Caco-2 (cell line): ENCODE results near the gene CTTNBP2. TPM values are rescaled to one million over a fixed set of nuclear protein-coding genes. Genes with fewer than 3 reads are reported as not detected.
A peak's percentile ranks its signal among the peaks of the same experiment; 100 is the strongest.

ENCODE experiments used
- BruUV-seq: library from RNA; stranded (reverse); fragments of 400-500 nt; replicated peaks from 2 replicates; lab custom pipeline; 2021; lab: Mats Ljungman, UMichigan
- CTCF ChIA-PET: fragments of 300-600 bp; sonication (Branson Sonifier 250); formaldehyde crosslinking; loops from one replicate; lab custom pipeline; 2022; ENCODE audit warnings: antibody characterized with exemption; lab: Charles Lee
- POLR2A ChIA-PET: fragments of 300-600 bp; sonication (Branson Sonifier 250); formaldehyde crosslinking; loops from one replicate; lab custom pipeline; 2022; ENCODE audit warnings: antibody characterized with exemption; lab: Charles Lee
- DNase-seq, 2 experiments: peaks; one replicate each; pipeline versions ENCODE4 v3.0.0 to v3.0.0-alpha.2; 2020 to 2022
- H3K27me3 ChIP-seq: replicated peaks from 2 replicates; pipeline ENCODE4 v1.6.0; 2011; ENCODE audit warnings: low read length; ENCODE audit not compliant: control insufficient read depth, insufficient read depth
- H3K36me3 ChIP-seq: 2 replicates; pipeline ENCODE4 v1.5.1; 2011; ENCODE audit warnings: low read length; ENCODE audit not compliant: control insufficient read depth, insufficient read depth
- H3K4me1 ChIP-seq: fragments of 250-450 bp; sonication (Bioruptor Pico); 2 replicates; pipeline ENCODE4 v1.5.1; 2020; ENCODE audit warnings: mild to moderate bottlenecking
- H3K4me3 ChIP-seq: 2 replicates; pipeline ENCODE4 v1.5.1; 2011; ENCODE audit warnings: low read depth, mild to moderate bottlenecking, control low read depth, low read length
- H3K9me3 ChIP-seq: fragments of 250-450 bp; sonication (Bioruptor Pico); 2 replicates; pipeline ENCODE4 v1.5.1; 2020; ENCODE audit warnings: mild to moderate bottlenecking, moderate library complexity
- H3K27ac Mint-ChIP-seq: one replicate; pipeline ENCODE4 v1.8.0; 2022; ENCODE audit warnings: mixed read lengths; ENCODE audit not compliant: unreplicated experiment
- H3K27me3 Mint-ChIP-seq: one replicate; pipeline ENCODE4 v1.8.0; 2022; ENCODE audit warnings: mixed read lengths; ENCODE audit not compliant: insufficient read depth, unreplicated experiment
- H3K36me3 Mint-ChIP-seq: one replicate; pipeline ENCODE4 v1.8.0; 2022; ENCODE audit warnings: mild to moderate bottlenecking, mixed read lengths; ENCODE audit not compliant: insufficient read depth, unreplicated experiment
- H3K4me1 Mint-ChIP-seq: one replicate; pipeline ENCODE4 v1.8.0; 2022; ENCODE audit warnings: low read depth, mixed read lengths; ENCODE audit not compliant: unreplicated experiment
- H3K4me3 Mint-ChIP-seq: one replicate; pipeline ENCODE4 v1.8.0; 2022; ENCODE audit warnings: mild to moderate bottlenecking, moderate library complexity, mixed read lengths; ENCODE audit not compliant: unreplicated experiment
- H3K9me3 Mint-ChIP-seq: one replicate; pipeline ENCODE4 v1.8.0; 2022; ENCODE audit warnings: mixed read lengths; ENCODE audit not compliant: unreplicated experiment
- intact Hi-C: fragments of 100-400 bp; cut with micrococcal nuclease; formaldehyde crosslinking; loops from one replicate; pipeline ENCODE4 v1.10.0; 2022; ENCODE audit not compliant: unreplicated experiment
- total RNA-seq: library from RNA; stranded (reverse); gene quantifications from 2 replicates; pipeline ENCODE4 v1.2.3, GENCODE V29; 2022
- TF ChIP-seq, protein P1 (sequence below), 2 experiments: fragments of 200-600 bp in 1 of 2; IDR thresholded peaks; 1 replicate in 1 of 2; 2 replicates in 1 of 2; pipeline versions ENCODE4 v1.5.1 to v1.8.0; 2011 to 2022; ENCODE audit warnings: antibody characterized with exemption in 1 of 2, control low read depth in 1 of 2, inconsistent platforms in 1 of 2, low read depth in 1 of 2, low read length in 1 of 2, mild to moderate bottlenecking in 1 of 2, moderate library complexity in 1 of 2; ENCODE audit not compliant: insufficient read depth in 1 of 2, severe bottlenecking in 1 of 2, unreplicated experiment in 1 of 2

Gene CTTNBP2
- total RNA-seq, 1 experiment from 2014 or later = 3.2 TPM

DNA sequence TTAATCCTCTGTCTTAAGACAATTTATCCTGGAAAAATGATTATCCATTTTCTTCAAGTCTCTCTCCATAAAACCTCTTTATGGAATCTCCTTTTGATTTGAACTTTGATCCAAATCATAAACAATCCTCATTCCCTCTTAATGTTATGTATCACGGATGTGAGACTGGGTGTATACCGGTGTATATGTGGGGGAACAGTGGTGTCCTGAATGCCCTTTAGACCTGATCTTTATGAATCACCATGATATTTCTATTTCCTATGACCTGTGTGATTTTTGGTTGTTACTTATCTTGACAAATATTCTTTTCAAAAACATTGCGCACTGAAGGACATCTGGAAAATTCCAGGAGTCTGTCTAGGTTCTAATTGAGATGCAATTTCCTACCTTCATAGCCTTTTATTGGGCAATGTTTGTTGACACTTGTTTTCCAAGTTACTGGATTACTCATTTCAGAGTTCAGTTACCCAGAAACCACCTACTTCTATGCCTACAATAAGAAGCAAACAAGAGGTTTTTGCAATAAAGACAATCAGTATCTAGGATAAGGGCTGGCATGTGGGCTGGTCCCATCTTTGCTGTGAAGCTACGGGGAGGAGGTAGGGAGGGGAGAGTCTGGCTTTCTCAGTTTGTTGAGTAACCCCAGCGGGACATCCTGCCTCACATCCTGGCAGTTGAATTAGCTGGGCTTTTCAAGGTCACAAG, 190.4 kb downstream of the CTTNBP2 start:
- intact Hi-C loops = loop anchor here (1.0 to 2.0 kb wide), 4 partner anchors 11 to 94 kb away; no protein-coding TSS in a partner anchor
- H3K4me3 ChIP-seq = no peak overlapping the region
- Mint-ChIP-seq H3K36me3 (peaks cover 5% of the 10 kb centered on the region), H3K4me3 (no peak overlapping the region), H3K27ac (peak overlapping the region; percentile 67), H3K27me3 (no peaks in the 10 kb centered on the region), H3K4me1 (peaks cover 17% of the 10 kb centered on the region), H3K9me3 (no peaks in the 10 kb centered on the region)
- H3K9me3 ChIP-seq = no peaks in the 10 kb centered on the region
- POLR2A ChIA-PET = interaction anchor here (1.0 kb wide), 1 partner anchor 33 kb away, joined by 3 read pairs; no protein-coding TSS in a partner anchor
- CTCF ChIA-PET = interaction anchor here (0.5 to 0.9 kb wide), 2 partner anchors 8 to 15 kb away, joined by 3 read pairs; no protein-coding TSS in a partner anchor
- peak; percentile 85 to 89 for DNase-seq
- no peaks in the 10 kb centered on the region for H3K27me3 ChIP-seq
- peaks cover 54% of the 10 kb centered on the region for H3K4me1 ChIP-seq
- no TSS peak for BruUV-seq
- H3K36me3 ChIP-seq = no peaks in the 10 kb centered on the region
- TF ChIP-seq, protein P1, sequence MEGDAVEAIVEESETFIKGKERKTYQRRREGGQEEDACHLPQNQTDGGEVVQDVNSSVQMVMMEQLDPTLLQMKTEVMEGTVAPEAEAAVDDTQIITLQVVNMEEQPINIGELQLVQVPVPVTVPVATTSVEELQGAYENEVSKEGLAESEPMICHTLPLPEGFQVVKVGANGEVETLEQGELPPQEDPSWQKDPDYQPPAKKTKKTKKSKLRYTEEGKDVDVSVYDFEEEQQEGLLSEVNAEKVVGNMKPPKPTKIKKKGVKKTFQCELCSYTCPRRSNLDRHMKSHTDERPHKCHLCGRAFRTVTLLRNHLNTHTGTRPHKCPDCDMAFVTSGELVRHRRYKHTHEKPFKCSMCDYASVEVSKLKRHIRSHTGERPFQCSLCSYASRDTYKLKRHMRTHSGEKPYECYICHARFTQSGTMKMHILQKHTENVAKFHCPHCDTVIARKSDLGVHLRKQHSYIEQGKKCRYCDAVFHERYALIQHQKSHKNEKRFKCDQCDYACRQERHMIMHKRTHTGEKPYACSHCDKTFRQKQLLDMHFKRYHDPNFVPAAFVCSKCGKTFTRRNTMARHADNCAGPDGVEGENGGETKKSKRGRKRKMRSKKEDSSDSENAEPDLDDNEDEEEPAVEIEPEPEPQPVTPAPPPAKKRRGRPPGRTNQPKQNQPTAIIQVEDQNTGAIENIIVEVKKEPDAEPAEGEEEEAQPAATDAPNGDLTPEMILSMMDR (IDR thresholded peaks at IDR 0.05; ENCODE audit: insufficient read depth in 1 of 2, low read depth in 1 of 2, low read length in 1 of 2, severe bottlenecking in 1 of 2, unreplicated experiment in 1 of 2) = no peak

DNA sequence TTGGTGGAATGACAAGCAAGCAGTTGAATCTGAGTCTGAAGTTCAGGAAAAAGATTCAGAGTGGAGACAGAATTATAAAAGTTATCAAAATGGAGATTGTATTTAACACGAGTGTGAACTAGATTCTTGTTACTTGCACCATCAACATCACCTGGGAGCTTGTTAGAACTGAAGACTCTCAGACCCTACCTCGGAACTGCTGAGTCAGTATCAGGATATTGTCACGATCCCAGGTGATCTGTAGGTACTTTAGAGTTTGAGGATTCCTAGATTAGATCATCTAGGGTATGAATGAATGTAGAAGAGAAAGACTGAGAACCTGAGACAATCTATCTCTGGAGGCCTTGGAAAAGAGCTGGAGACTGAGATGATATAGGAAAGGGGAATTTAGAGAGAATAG, 194.1 kb downstream of the CTTNBP2 start:
- peaks cover 20% of the 10 kb centered on the region for H3K4me1 Mint-ChIP-seq
- H3K27ac Mint-ChIP-seq = no peak overlapping the region
- TF ChIP-seq, protein P1 (IDR thresholded peaks at IDR 0.05; ENCODE audit: insufficient read depth in 1 of 2, low read depth in 1 of 2, low read length in 1 of 2, severe bottlenecking in 1 of 2, unreplicated experiment in 1 of 2) = no peak
- no peaks in the 10 kb centered on the region for H3K27me3 Mint-ChIP-seq
- H3K9me3 Mint-ChIP-seq = no peaks in the 10 kb centered on the region
- H3K4me3 Mint-ChIP-seq = no peak overlapping the region
- ChIA-PET POLR2A (no interaction called here), CTCF (no interaction called here)
- H3K4me1 ChIP-seq = peaks cover 47% of the 10 kb centered on the region
- intact Hi-C loops = no loop called here
- no TSS peak for BruUV-seq
- H3K4me3 ChIP-seq = no peak overlapping the region
- H3K27me3 ChIP-seq = no peaks in the 10 kb centered on the region
- no peaks in the 10 kb centered on the region for H3K36me3 ChIP-seq
- no peaks in the 10 kb centered on the region for H3K9me3 ChIP-seq
- H3K36me3 Mint-ChIP-seq = no peaks in the 10 kb centered on the region
- no peak for DNase-seq

DNA sequence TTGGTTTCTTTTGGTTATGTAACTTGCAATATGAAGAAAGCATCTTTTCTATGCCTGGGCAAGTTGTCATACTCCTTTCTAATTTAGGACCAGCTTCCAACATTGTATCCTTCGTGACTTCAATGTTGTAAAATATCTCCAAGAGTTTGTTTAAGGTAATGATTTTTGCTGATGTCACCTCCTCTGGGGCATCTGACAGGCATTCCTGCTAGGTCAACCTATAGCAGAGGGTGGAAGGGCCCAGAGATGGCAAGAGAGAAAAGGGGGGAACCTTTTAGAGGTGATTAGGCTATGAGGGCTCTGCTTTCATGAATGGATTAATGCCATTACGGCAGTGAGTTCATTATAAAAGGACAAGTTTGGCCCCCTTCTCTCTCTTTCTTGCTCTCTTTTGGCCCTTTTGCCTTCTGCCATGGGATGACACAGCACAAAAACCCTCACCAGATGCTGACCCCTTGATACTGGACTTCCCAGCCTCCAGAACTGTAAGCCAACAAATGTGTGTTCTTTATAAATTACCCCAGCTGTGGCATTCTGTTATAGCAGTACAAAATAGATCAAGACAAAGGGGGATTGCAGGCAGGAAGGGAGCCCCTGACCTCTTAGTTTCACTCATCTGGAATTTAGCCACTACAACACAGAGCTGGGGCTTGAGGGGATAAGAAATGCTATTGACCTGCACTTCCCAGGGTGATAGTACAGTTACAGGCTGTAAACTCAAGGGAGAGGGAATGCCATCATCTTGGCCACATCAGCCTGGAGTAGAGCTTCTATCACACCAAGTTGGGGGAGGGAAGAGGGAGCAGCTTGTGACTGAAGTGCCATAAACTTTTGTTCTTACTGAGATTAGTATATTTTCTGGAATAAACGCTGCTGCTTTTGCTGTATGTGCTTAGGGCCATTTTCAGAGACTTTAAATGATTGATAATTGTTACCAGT, 197.5 kb downstream of the CTTNBP2 start:
- CTCF ChIA-PET = no interaction called here
- intact Hi-C loops = no loop called here
- no TSS peak for BruUV-seq

More for the DNA sequence above, 197.5 kb downstream of the CTTNBP2 start:
- Histone ChIP-seq H3K9me3 (no peaks in the 10 kb centered on the region), H3K4me3 (no peak overlapping the region), H3K36me3 (no peaks in the 10 kb centered on the region), H3K4me1 (peaks cover 50% of the 10 kb centered on the region), H3K27me3 (no peaks in the 10 kb centered on the region)
- no peak for DNase-seq
- no peaks in the 10 kb centered on the region for H3K27me3 Mint-ChIP-seq
- POLR2A ChIA-PET = interaction anchor here (0.6 kb wide), 1 partner anchor 198 kb away, joined by 3 read pairs; no protein-coding TSS in a partner anchor
- H3K36me3 Mint-ChIP-seq = peaks cover 24% of the 10 kb centered on the region
- H3K27ac Mint-ChIP-seq = peak overlapping the region; percentile 35
- TF ChIP-seq, protein P1 (IDR thresholded peaks at IDR 0.05; ENCODE audit: insufficient read depth in 1 of 2, low read depth in 1 of 2, low read length in 1 of 2, severe bottlenecking in 1 of 2, unreplicated experiment in 1 of 2) = no peak
- no peaks in the 10 kb centered on the region for H3K9me3 Mint-ChIP-seq
- H3K4me3 Mint-ChIP-seq = peak overlapping the region; percentile 34
- peaks cover 45% of the 10 kb centered on the region for H3K4me1 Mint-ChIP-seq
